Thoracic aorta (tissue), 2 donors: ENCODE measurements around the gene ZNF689. TPM values are rescaled to one million over a fixed set of nuclear protein-coding genes. Genes with fewer than 3 reads are reported as not detected.

Experiments used
- ATAC-seq: fragments of 150-250 bp; one replicate; pipeline ENCODE4 v1.8.0; 2017; ENCODE audit warnings: low read depth; ENCODE audit not compliant: insufficient number of reproducible peaks, low FRiP score
- DNase-seq: peaks from one replicate; pipeline ENCODE4 v3.0.0-alpha.2; 2020; ENCODE audit warnings: low spot score
- H3K27ac ChIP-seq, 2 donors: fragments of 200-600 bp; sonication (generic); 1 replicate in 1 of 2; 2 replicates in 1 of 2; pipeline ENCODE4 v1.5.1; 2016; ENCODE audit warnings: mild to moderate bottlenecking in 2 of 2, moderate library complexity in 2 of 2
- H3K27me3 ChIP-seq: fragments of 200-600 bp; sonication (generic); replicated peaks from 2 replicates; pipeline ENCODE4 v1.6.0; 2016; ENCODE audit warnings: mild to moderate bottlenecking; ENCODE audit not compliant: insufficient read depth
- H3K36me3 ChIP-seq: fragments of 200-600 bp; sonication (generic); one replicate; pipeline ENCODE4 v1.5.1; 2016
- H3K4me1 ChIP-seq, 2 donors: fragments of 200-600 bp; sonication (generic); 1 replicate in 1 of 2; 2 replicates in 1 of 2; pipeline versions ENCODE4 v1.5.1 to v1.6.0; 2016; ENCODE audit warnings: low read depth in 2 of 2, mild to moderate bottlenecking in 1 of 2; ENCODE audit not compliant: control insufficient read depth in 1 of 2
- H3K4me3 ChIP-seq: fragments of 200-600 bp; sonication (generic); 2 replicates; pipeline ENCODE4 v1.5.1; 2016; ENCODE audit warnings: mild to moderate bottlenecking
- H3K9me3 ChIP-seq: fragments of 200-600 bp; sonication (generic); 2 replicates; pipeline ENCODE4 v1.5.1; 2016
- total RNA-seq, 2 donors: library from RNA; depleted of rRNA; stranded (reverse); fragments of >200 nt; gene quantifications; one replicate each; pipeline versions ENCODE4 v1.1.0 to v1.2.3, GENCODE V29; 2016
- TF ChIP-seq, protein P1 (sequence below): fragments of 200-600 bp; sonication (generic); IDR thresholded peaks from one replicate; pipeline ENCODE4 v1.5.1; 2019; ENCODE audit warnings: antibody characterized with exemption

ZNF689 gene
- total RNA-seq, 2 donors from 2014 or later = 7.4 to 17.0 TPM

DNA sequence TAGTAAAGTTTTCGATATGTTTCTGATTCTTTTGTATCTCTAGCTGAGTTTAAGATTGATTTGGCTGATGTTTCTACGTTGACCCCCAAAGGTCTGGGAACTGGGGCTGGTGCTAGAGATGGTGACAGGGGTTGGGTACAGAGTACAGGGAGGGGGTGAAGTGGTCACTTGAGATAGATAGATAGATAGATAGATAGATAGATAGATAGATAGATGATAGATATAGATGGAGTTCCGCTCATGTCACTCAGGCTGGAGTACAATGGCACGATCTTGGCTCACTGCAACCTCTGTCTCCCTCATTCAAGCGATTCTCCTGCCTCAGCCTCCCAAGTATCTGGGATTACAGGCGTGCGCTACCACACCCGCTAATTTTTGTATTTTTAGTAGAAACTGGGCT, 46.2 kb upstream of the ZNF689 start:
- no peaks in the 10 kb centered on the region for H3K27me3 ChIP-seq
- ATAC-seq (no peak), DNase-seq (no peak)
- peak overlapping the region in 1 of 2 donors; percentile 86 for H3K27ac ChIP-seq
- TF ChIP-seq, protein P1, sequence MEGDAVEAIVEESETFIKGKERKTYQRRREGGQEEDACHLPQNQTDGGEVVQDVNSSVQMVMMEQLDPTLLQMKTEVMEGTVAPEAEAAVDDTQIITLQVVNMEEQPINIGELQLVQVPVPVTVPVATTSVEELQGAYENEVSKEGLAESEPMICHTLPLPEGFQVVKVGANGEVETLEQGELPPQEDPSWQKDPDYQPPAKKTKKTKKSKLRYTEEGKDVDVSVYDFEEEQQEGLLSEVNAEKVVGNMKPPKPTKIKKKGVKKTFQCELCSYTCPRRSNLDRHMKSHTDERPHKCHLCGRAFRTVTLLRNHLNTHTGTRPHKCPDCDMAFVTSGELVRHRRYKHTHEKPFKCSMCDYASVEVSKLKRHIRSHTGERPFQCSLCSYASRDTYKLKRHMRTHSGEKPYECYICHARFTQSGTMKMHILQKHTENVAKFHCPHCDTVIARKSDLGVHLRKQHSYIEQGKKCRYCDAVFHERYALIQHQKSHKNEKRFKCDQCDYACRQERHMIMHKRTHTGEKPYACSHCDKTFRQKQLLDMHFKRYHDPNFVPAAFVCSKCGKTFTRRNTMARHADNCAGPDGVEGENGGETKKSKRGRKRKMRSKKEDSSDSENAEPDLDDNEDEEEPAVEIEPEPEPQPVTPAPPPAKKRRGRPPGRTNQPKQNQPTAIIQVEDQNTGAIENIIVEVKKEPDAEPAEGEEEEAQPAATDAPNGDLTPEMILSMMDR = no peak
- no peaks in the 10 kb centered on the region for H3K9me3 ChIP-seq
- peaks cover 22 to 49% of the 10 kb centered on the region in 2 donors for H3K4me1 ChIP-seq
- peaks cover 38% of the 10 kb centered on the region for H3K36me3 ChIP-seq
- no peak overlapping the region for H3K4me3 ChIP-seq

DNA sequence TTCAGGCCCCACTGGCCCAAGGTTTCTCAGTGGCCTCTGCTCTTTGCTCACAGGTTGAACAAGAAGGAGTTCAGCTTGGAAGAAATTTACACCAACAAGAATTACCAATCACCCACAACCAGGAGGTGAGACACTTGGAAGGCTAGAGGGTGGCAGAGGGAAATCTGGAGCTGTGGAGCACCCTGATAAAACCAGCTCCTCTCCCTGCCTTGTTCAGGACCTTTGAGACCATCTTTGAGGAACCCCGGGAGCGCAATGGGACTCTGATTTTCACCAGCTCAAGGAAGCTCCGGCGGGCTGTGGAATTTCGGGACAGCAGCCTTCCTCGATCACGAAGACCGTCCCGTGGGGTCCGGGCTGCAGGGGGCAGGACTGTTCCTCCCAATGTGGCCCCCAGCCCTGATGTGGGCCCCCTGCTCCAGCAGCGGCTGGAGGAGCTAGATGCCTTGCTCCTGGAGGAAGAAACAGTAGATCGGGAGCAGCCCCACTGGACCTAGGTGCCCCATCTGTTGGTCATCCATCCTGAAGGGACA, 45.7 kb upstream of the ZNF689 start:
- Histone ChIP-seq H3K36me3 (peaks cover 38% of the 10 kb centered on the region), H3K4me3 (no peak overlapping the region), H3K9me3 (no peaks in the 10 kb centered on the region), H3K27ac (no peak overlapping the region), H3K27me3 (no peaks in the 10 kb centered on the region), H3K4me1 (peaks cover 18 to 44% of the 10 kb centered on the region in 2 donors)
- ATAC-seq = no peak
- no peak for DNase-seq
- TF ChIP-seq, protein P1 = no peak

DNA sequence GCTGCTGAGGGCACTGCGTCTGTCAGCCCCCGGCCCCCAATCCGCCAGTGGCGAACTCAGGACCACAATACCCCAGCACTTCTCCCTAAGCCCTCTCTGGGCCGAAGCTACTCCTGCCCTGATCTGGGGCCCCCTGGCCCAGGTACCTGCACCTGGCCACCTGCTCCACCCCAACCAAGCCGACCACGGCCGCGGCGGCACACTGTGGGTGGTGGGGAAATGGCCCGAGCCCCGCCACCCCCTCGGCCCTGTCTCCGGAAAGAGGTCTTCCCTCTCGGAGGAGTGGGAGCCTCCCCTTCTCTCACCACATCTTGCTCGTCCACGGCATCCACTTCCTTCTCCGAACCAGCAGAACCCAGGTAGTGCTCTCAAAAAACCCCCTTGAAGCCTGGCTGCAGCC, 44.7 kb upstream of the ZNF689 start:
- Histone ChIP-seq H3K4me1 (peaks cover 10 to 35% of the 10 kb centered on the region in 2 donors), H3K9me3 (no peaks in the 10 kb centered on the region), H3K36me3 (peaks cover 38% of the 10 kb centered on the region), H3K27ac (no peak overlapping the region), H3K4me3 (no peak overlapping the region), H3K27me3 (no peaks in the 10 kb centered on the region)
- TF ChIP-seq, protein P1 = no peak
- ATAC-seq (no peak), DNase-seq (no peak)

DNA sequence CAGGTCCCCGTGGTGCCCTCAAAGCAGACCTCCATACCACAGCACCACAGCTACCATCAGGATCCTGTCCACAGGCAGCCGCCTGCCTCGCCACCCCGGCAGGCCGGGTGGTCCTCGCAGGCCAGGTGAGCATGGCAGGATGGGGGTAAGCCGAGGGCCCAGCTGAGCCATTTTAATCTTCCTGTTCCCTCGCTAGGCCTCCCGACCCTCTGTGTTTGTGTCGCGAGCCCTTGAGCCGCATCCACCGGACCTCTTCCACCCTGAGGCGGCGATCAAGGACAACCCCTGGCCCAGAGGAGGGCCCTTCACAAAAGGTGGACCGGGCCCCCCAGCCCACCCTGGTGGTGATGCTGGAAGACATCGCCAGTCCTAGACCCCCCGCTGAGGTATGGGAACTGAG, 42.5 kb upstream of the ZNF689 start:
- TF ChIP-seq, protein P1 = no peak
- Histone ChIP-seq H3K27ac (peak overlapping the region in 1 of 2 donors; percentile 97), H3K4me1 (peaks cover 10 to 38% of the 10 kb centered on the region in 2 donors), H3K9me3 (no peaks in the 10 kb centered on the region), H3K27me3 (no peaks in the 10 kb centered on the region), H3K4me3 (no peak overlapping the region), H3K36me3 (peaks cover 38% of the 10 kb centered on the region)
- ATAC-seq (no peak), DNase-seq (no peak)

DNA sequence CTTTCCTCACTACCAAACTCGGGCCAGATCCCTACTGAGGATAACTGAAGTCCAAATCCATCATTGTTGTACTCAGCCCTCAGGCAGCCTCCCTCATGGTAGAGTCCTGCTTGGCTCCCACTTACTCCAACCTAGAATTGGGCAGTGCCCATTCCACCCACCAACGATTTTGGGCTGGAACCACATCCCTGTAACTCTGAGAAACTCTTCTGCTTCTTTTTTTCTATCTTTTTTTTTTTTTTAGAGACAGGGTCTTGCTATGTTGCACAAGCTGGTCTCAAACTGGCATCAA, 41.8 kb upstream of the ZNF689 start:
- TF ChIP-seq, protein P1 = no peak
- peak overlapping the region; percentile 98 for H3K4me3 ChIP-seq
- peaks cover 5 to 32% of the 10 kb centered on the region in 2 donors for H3K4me1 ChIP-seq
- no peaks in the 10 kb centered on the region for H3K27me3 ChIP-seq
- ATAC-seq (no peak), DNase-seq (no peak)
- peak overlapping the region; percentile 97 to 99 for H3K27ac ChIP-seq
- H3K36me3 ChIP-seq = peaks cover 38% of the 10 kb centered on the region
- H3K9me3 ChIP-seq = no peaks in the 10 kb centered on the region
